Measurements from ENCODE around the gene CCDC88B.

The CCDC88B gene

GRCh38 chr11:64348383-64349024, 8.5 kb downstream of the CCDC88B start:
- DNase-seq, result no peak

DNA sequence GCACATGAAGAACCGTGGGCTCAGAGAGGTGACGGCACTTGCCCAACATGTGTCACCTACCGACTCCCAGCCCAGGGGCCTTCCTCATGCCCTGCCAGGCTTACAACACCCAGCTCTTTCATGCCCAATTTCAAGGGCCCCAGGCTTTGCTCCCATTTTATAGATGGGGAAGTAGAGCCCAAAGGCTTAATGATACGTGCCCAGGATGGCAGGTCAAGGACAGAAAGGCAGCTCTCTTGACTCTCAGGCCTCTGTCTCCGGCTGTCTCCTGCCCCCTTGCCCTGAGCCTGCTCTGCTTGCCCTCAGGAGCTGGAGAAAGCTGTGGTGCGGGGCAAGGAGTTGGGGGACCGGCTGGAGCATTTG, 9.0 kb downstream of the CCDC88B start:
- DNase-seq, result no peak

DNA sequence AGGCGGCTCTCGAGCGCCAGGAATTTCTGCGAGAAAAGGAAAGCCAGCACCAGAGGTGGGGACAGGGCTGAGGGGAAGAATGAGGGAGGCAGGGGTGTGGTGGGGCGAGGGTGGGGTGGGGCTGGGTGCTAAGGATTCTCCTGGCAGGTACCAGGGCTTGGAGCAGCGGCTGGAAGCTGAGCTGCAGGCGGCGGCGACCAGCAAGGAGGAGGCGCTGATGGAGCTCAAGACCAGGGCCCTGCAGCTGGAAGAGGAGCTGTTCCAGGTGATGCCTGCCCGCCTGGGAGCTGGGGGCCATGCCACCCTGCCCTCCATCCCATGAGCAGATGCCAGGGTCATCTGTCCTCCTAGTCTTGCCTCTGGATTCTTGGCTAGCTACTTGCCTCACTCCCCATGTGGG, 9.4 kb downstream of the CCDC88B start:
- DNase-seq, result no peak

DNA sequence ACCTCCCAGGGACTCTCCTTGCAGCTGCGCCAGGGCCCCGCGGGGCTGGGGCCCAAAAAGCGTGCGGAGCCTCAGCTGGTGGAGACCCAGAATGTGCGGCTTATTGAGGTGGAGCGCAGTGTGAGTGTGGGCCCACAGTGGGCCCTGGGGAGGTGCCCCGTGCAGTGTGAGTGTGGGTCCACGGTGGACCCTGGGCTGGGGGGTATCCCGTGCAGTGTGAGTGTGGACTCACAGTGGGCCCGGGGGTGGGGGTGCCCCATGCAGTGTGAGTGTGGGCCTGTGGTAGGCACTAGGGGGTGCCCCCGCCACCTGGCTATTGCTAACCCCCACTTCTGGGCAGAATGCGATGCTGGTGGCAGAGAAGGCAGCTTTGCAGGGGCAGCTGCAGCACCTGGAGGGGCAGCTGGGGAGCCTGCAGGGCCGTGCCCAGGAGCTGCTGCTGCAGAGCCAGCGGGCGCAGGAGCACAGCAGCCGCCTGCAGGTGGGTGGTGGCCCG, 11.2 kb downstream of the CCDC88B start:
- DNase-seq, result no peak

GRCh38 chr11:64352099-64352994, 12.3 kb downstream of the CCDC88B start:
- no peak for DNase-seq

GRCh38 chr11:64352995-64353714, 13.2 kb downstream of the CCDC88B start:
- no peak for DNase-seq

DNA sequence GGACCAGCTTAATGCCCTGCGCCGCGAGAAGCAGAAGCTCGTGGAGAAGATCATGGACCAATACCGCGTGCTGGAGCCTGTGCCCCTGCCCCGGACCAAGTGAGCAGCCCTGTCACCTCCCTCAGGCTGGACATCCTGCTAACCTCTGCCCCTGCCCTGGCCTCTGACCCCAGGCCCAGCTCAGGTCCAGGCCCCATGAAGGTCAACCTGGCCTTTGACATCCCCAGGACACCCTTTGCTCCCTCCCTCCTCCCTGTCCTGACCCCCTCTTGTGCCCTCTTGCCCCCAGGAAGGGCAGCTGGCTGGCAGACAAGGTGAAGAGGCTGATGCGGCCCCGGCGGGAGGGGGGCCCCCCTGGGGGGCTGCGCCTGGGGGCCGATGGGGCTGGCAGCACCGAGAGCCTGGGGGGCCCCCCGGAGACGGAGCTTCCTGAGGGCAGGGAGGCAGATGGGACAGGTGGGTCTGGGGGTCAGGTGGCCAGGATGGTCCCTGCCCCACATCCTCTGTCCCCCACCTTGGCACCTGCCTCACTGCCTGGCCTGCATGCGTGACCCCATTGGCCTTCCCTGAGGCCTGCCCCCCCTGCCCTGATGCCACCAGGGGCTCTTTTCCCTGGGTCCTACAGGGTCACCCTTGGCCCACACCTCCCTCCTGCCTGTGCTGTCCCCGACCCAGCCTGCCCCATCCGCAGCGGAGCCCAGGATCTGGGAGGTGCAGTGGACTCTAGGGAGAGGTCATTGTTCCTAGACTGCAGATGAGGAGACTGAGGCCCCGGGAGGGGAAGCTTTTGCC, 13.9 kb downstream of the CCDC88B start:
- no peak for DNase-seq

GRCh38 chr11:64355078-64355940, 15.3 kb downstream of the CCDC88B start:
- DNase-seq, result no peak

DNA sequence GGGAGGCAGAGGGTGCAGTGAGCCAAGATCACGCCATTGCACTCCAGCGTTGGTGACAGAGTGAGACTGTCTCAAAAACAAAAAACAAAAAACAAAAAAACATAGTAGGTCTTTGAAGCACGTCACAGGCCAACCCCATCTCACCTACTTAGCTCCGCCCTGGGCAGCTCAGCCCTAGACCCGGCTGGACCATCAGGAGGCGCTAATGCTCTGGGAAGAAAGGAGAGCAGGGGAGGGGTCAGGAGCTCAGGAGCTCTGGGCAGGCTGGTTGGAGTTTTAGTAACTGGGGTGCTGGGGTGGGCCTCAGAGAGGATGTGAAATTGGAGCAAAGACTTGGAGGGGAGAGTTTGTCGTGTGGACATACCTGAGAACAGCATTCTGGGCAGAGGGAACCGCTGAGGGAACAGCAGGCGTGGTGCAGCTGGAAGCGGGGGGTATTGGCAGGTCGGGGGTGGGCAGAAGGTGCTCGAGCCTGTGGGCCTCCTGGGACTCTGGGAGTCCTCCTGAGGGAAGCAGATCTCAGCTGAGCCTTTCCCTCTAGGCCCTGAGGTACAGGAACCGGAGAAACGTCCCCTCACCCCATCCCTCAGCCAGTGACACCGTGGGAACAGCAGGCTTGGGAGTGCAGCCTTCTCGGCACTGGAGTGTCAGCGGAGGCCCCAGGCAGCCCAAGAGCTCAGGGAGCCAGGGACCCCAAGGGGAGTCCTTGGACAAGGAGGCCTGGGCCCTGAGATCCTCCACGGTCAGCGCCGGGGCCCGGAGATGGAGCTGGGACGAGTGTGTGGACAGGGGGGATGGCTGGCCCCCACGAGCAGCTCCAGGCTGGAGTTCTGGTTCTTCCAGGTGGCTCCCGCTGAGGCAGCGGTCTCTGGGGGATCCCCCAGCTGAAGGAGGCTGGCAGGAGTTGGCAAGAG, 16.8 kb downstream of the CCDC88B start:
- no peak for DNase-seq

GRCh38 chr11:64357446-64357845, 17.4 kb downstream of the CCDC88B start:
- no peak for DNase-seq

- DNase-seq, result no peak
Measured at GRCh38 chr11:64357904-64358535, 18.0 kb downstream of the CCDC88B start.

GRCh38 chr11:64358536-64358906, 18.5 kb downstream of the CCDC88B start:
- DNase-seq, result no peak

DNA sequence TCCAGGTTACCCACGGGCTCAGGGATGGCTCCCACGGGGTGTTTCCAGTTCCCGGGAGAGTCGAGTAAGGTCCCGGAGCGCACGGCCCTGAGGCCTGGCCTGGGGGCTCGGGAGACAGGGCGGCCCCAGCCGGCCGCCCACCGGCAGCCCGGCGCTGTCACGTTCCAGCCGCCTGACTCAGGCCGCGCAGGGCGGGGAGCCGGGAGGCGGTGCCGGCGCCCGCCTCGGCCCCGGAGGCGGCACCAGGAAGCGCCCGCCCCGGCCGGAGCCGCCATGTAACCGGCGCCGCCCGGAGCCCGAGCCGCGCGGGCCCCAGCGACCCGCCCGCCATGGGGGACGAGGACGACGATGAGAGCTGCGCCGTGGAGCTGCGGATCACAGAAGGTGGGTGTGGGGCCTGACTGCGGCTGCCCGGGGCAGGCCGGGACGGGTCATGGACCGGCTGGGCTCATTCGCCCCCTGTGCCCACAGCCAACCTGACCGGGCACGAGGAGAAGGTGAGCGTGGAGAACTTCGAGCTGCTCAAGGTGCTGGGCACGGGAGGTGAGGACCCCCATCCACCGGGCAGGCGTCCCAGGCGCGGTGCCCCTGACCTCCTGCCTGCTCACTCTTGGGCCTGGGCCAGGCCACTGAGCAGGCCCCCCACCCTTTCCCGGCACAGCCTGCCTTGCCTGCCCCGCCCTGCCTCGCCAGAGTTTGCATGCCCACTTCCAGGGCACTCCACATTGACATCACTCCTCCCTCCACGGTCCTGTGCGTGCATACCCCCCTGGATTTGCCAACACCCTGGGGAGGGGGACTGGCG, 19.1 kb downstream of the CCDC88B start, which contains the start of gene RPS6KA4:
Gene RPS6KA4 (plus strand): TSS at position 256 of the 805 bp plus-strand sequence. CDS start 74 bp downstream, at position 330.
- peak; percentile 76 for DNase-seq

DNA sequence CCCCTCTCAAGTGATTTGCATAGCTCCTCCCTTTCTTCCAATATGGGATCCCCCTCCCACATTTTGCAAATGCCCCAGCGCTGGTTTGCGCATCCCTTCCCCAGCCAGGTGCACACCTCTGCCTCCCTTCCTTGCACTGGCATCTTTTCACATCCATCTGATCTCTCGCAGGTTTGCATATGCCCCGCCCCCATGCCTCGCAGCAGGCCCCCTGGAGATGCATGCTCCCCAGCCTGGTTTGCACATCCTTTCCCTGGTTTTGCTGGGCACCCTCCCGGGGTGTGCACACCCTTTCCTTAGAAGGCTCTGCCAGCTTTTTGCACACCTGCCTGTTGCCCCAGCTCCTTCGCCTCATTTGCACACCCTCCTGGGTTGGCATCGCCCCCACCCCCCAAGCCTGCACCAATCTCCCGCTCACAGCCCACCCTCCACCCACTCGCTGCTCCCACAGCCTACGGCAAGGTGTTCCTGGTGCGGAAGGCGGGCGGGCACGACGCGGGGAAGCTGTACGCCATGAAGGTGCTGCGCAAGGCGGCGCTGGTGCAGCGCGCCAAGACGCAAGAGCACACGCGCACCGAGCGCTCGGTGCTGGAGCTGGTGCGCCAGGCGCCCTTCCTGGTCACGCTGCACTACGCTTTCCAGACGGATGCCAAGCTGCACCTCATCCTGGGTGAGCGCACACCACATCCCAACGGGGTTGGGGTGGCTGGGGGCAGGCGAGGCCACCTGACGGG, 19.9 kb downstream of the CCDC88B start:
- DNase-seq, result no peak

GRCh38 chr11:64360448-64360921, 20.5 kb downstream of the CCDC88B start:
- no peak for DNase-seq

DNA sequence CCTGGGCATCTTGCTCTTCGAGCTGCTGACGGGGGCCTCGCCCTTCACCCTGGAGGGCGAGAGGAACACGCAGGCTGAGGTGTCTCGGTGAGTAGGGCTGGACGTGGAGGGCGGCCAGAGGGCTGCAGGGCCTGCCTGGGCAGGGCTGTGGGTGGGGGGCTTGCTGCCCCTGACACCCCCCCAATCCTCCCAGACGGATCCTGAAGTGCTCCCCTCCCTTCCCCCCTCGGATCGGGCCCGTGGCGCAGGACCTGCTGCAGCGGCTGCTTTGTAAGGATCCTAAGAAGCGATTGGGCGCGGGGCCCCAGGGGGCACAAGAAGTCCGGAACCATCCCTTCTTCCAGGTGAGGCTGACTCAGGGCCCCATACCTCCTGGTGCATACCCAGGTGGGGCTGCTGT, 21.7 kb downstream of the CCDC88B start:
- no peak for DNase-seq

- DNase-seq, result no peak
Measured at GRCh38 chr11:64362339-64362738, 22.3 kb downstream of the CCDC88B start.

GRCh38 chr11:64364435-64364834, 24.4 kb downstream of the CCDC88B start:
- no peak for DNase-seq
